Astrocyte (in vitro differentiated cells and primary cell): ENCODE results near the gene PLAAT1.

ENCODE experiments used
- CTCF ChIP-seq: IDR thresholded peaks from 2 replicates; pipeline ENCODE4 v1.5.1; 2011; ENCODE audit warnings: low read depth, mild to moderate bottlenecking, inconsistent platforms, low read length, moderate library complexity; ENCODE audit not compliant: insufficient read depth
- EZH2 ChIP-seq: IDR thresholded peaks from 2 replicates; pipeline ENCODE4 v1.6.1; 2012; ENCODE audit warnings: mild to moderate bottlenecking, low read length, inconsistent platforms; ENCODE audit not compliant: insufficient read depth

- TF ChIP-seq CTCF, result no peak
- no peak for TF ChIP-seq EZH2
These were observed 579 bp upstream of the PLAAT1 start for GRCh38 chr3:193240436-193240849.
